Keratinocyte (primary cell): Measurements from ENCODE around the gene PKNOX1. TPM values are rescaled to one million over a fixed set of nuclear protein-coding genes. Genes with fewer than 3 reads are reported as not detected.
"Not testable (repeated sequence)": the region's sequence is repeated elsewhere in the genome, so short reads cannot be mapped to it uniquely, and the experiment has no call there.

ENCODE experiments used
- DNase-seq: peaks from one replicate; pipeline ENCODE4 v3.0.0-alpha.2; 2011; ENCODE audit warnings: low read depth, missing footprints, low spot score
- FAIRE-seq: peaks from 2 replicates; lab custom pipeline; 2011; peaks lifted over from hg19 to GRCh38; lab: Jason Lieb, UNC
- H2AFZ ChIP-seq: 2 replicates; pipeline ENCODE4 v1.6.0; 2012; ENCODE audit warnings: low read length, control low read depth, inconsistent platforms; ENCODE audit not compliant: control insufficient read depth
- H3K27ac ChIP-seq: 2 replicates; pipeline ENCODE4 v1.5.1; 2011; ENCODE audit warnings: low read length; ENCODE audit not compliant: control insufficient read depth, insufficient read depth
- H3K27me3 ChIP-seq: 3 replicates; pipeline ENCODE4 v1.6.0; 2011; ENCODE audit warnings: low read length; ENCODE audit not compliant: control insufficient read depth, insufficient read depth; ENCODE audit errors: extremely low read depth
- H3K36me3 ChIP-seq, 2 experiments: 2 replicates in 1 of 2; 3 replicates in 1 of 2; pipeline ENCODE4 v1.5.1; 2011; ENCODE audit warnings: low read length in 2 of 2, mild to moderate bottlenecking in 1 of 2; ENCODE audit not compliant: control insufficient read depth in 2 of 2, insufficient read depth in 2 of 2; ENCODE audit errors: extremely low read depth in 1 of 2
- H3K4me1 ChIP-seq: 3 replicates; pipeline ENCODE4 v1.5.1; 2011; ENCODE audit warnings: low read length; ENCODE audit not compliant: control insufficient read depth, insufficient read depth; ENCODE audit errors: extremely low read depth
- H3K4me2 ChIP-seq: 3 replicates; pipeline ENCODE4 v1.6.0; 2011; ENCODE audit warnings: low read depth, low read length; ENCODE audit not compliant: control insufficient read depth, insufficient read depth; ENCODE audit errors: extremely low read depth
- H3K4me3 ChIP-seq, 3 experiments: fragments of 200-600 bp in 1 of 3; sonication (generic) in 1 of 3; 2 replicates in 2 of 3; 3 replicates in 1 of 3; pipeline ENCODE4 v1.5.1; 2011 to 2016; ENCODE audit warnings: low read length in 3 of 3, mild to moderate bottlenecking in 3 of 3, control low read depth in 2 of 3, inconsistent platforms in 1 of 3, low read depth in 1 of 3, mixed read lengths in 1 of 3, mixed run types in 1 of 3, moderate library complexity in 1 of 3; ENCODE audit not compliant: control insufficient read depth in 2 of 3, insufficient read depth in 2 of 3; ENCODE audit errors: extremely low read depth in 1 of 3
- H3K79me2 ChIP-seq: 2 replicates; pipeline ENCODE4 v1.6.0; 2012; ENCODE audit warnings: low read length; ENCODE audit not compliant: control insufficient read depth, insufficient read depth
- H3K9ac ChIP-seq: 3 replicates; pipeline ENCODE4 v1.6.0; 2011; ENCODE audit warnings: low read length; ENCODE audit not compliant: control insufficient read depth, insufficient read depth; ENCODE audit errors: extremely low read depth
- H3K9me1 ChIP-seq: 3 replicates; pipeline ENCODE4 v1.6.0; 2011; ENCODE audit warnings: low read length; ENCODE audit not compliant: control insufficient read depth, insufficient read depth; ENCODE audit errors: extremely low read depth
- H3K9me3 ChIP-seq: 2 replicates; pipeline ENCODE4 v1.5.1; 2012; ENCODE audit warnings: low read depth, low read length; ENCODE audit not compliant: control insufficient read depth
- H4K20me1 ChIP-seq: 3 replicates; pipeline ENCODE4 v1.6.0; 2011; ENCODE audit warnings: low read length; ENCODE audit not compliant: control insufficient read depth, insufficient read depth; ENCODE audit errors: extremely low read depth
- CTCF ChIP-seq, 3 experiments: IDR thresholded peaks in 1 of 3; conservative IDR thresholded peaks in 1 of 3; optimal IDR thresholded peaks in 1 of 3; 2 replicates in 2 of 3; 3 replicates in 1 of 3; pipeline versions ENCODE3 to v1.5.1; 2011; ENCODE audit warnings: low read length in 3 of 3, mild to moderate bottlenecking in 3 of 3, moderate library complexity in 2 of 3, control low read depth in 1 of 3, inconsistent platforms in 1 of 3; ENCODE audit not compliant: insufficient read depth in 2 of 3; ENCODE audit errors: extremely low read depth in 1 of 3
- EZH2 ChIP-seq: IDR thresholded peaks from one replicate; pipeline ENCODE4 v1.6.1; 2012; ENCODE audit warnings: inconsistent platforms, mild to moderate bottlenecking, low read length, moderate library complexity
- dilution Hi-C: fragments of 300-500 bp; cut with MboI; formaldehyde crosslinking; loops from one replicate; pipeline ENCODE4 v1.7.0; 2020; ENCODE audit warnings: low sequenced_read_pairs; ENCODE audit not compliant: extremely low pct_ligation_motif_present
- polyA plus RNA-seq, 5 experiments: library from polyadenylated mRNA; depleted of rRNA in 3 of 5; stranded (reverse) in 3 of 5; stranded (forward) in 1 of 5; unstranded in 1 of 5; fragments of >200 nt; gene quantifications; 1 replicate in 1 of 5; 2 replicates in 3 of 5; 3 replicates in 1 of 5; pipeline versions ENCODE4 v1.2.1 to v1.2.3, GENCODE V29; 2011 to 2012; ENCODE audit warnings: missing spikeins in 2 of 5, low read depth in 1 of 5, low replicate concordance in 1 of 5

The PKNOX1 gene
- polyA plus RNA-seq, 1 donor (not counting 4 experiments of a cell fraction or from before 2014, with no cell fraction given), result 33.3 TPM

DNA sequence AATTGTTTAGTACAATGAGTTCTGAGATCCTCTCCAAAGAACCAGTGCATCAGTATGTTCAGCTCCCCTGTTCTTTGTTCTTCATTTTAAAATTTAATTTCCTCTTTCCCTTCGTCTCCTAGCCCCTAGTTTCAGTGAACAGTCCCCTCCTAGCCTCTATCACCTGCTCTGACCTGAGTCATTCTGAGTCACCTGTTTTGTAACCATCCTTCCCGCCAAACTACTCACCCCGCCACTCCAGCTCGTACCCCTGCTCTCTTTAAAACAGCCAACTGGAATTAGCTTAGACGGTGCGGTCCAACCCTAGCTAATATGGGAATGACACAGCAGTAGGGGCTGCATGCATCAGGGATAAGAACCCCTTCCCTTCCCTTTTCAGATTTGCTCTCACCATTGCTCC, 32.1 kb upstream of the PKNOX1 start:
- peak; percentile 23 for DNase-seq
- H3K36me3 ChIP-seq, result no peaks in the 10 kb centered on the region
- H3K9me1 ChIP-seq, result no peaks in the 10 kb centered on the region
- dilution Hi-C loops, result no loop called here
- H3K79me2 ChIP-seq, result no peaks in the 10 kb centered on the region
- no peak overlapping the region for H2AFZ ChIP-seq
- no peak overlapping the region for H3K27ac ChIP-seq
- no peak for TF ChIP-seq EZH2
- TF ChIP-seq CTCF (optimal IDR thresholded peaks at IDR 0.05 in 1 of 3, IDR thresholded peaks at IDR 0.05 in 1 of 3, conservative IDR thresholded peaks at IDR 0.05 in 1 of 3; ENCODE audit: extremely low read depth in 1 of 3, insufficient read depth in 2 of 3, low read length in 3 of 3), result no peak
- H3K4me2 ChIP-seq, result no peak overlapping the region
- H3K9ac ChIP-seq, result no peak overlapping the region
- H3K4me1 ChIP-seq, result peaks cover 11% of the 10 kb centered on the region
- H3K4me3 ChIP-seq, result no peak overlapping the region
- no peaks in the 10 kb centered on the region for H4K20me1 ChIP-seq
- FAIRE-seq, result no peak
- H3K27me3 ChIP-seq, result no peaks in the 10 kb centered on the region
- H3K9me3 ChIP-seq, result peaks cover 3% of the 10 kb centered on the region

GRCh38 chr21:42949094-42949755, 25.1 kb upstream of the PKNOX1 start:
- DNase-seq, H3K36me3 ChIP-seq, H4K20me1 ChIP-seq, H3K79me2 ChIP-seq, dilution Hi-C loops, H3K27me3 ChIP-seq, H3K9me1 ChIP-seq, H3K9me3 ChIP-seq, FAIRE-seq: not testable (repeated sequence)
- Histone ChIP-seq H3K27ac (peak overlapping the region; percentile 73), H3K4me3 (peak overlapping the region in 1 of 3 experiments; percentile 11), H3K9ac (peak overlapping the region; percentile 39), H3K4me1 (peaks cover 14% of the 10 kb centered on the region), H2AFZ (peak overlapping the region; percentile 55), H3K4me2 (peak overlapping the region; percentile 73)

GRCh38 chr21:42951193-42951592, 23.2 kb upstream of the PKNOX1 start:
- H3K27ac ChIP-seq, dilution Hi-C loops, DNase-seq: not testable (repeated sequence)

More at GRCh38 chr21:42951193-42951592, 23.2 kb upstream of the PKNOX1 start:
- H3K36me3 ChIP-seq, H3K27me3 ChIP-seq, H3K4me3 ChIP-seq, H3K79me2 ChIP-seq, H3K9me3 ChIP-seq, H3K9ac ChIP-seq, H3K9me1 ChIP-seq, H3K4me2 ChIP-seq, FAIRE-seq, H4K20me1 ChIP-seq, H2AFZ ChIP-seq: not testable (repeated sequence)
- peaks cover 28% of the 10 kb centered on the region for H3K4me1 ChIP-seq
